SU-DHL-6 (cell line): ENCODE data around the gene WNT4.

Source experiments
- H2AFZ ChIP-seq: fragments of 200-600 bp; sonication (generic); 2 replicates; pipeline ENCODE4 v1.6.1; 2014; ENCODE audit warnings: low read depth, mild to moderate bottlenecking, moderate library complexity, mixed read lengths, antibody characterized with exemption, low read length; ENCODE audit not compliant: severe bottlenecking
- H3F3A ChIP-seq: fragments of 200-600 bp; shearing (Covaris generic); 2 replicates; pipeline ENCODE4 v1.6.0; 2016; ENCODE audit warnings: antibody characterized with exemption, mild to moderate bottlenecking; ENCODE audit not compliant: insufficient read depth
- H3K27ac ChIP-seq: fragments of 200-600 bp; sonication (generic); 2 replicates; pipeline ENCODE4 v1.5.1; 2016; ENCODE audit warnings: low read depth, mild to moderate bottlenecking, low read length, moderate library complexity, mixed read lengths
- H3K27me3 ChIP-seq: fragments of 200-600 bp; sonication (generic), shearing (Covaris generic); 2 replicates; pipeline ENCODE4 v1.6.0; 2014; ENCODE audit warnings: mild to moderate bottlenecking, low read length
- H3K36me3 ChIP-seq: fragments of 200-600 bp; sonication (generic); 2 replicates; pipeline ENCODE4 v1.6.1; 2014; ENCODE audit warnings: mild to moderate bottlenecking, low read length, mixed read lengths
- H3K4me2 ChIP-seq: fragments of 300-600, 200-600 bp; shearing (Covaris generic), sonication (generic); 2 replicates; pipeline ENCODE4 v1.6.0; 2014; ENCODE audit warnings: low read length, low read depth, mild to moderate bottlenecking; ENCODE audit not compliant: poor library complexity, severe bottlenecking
- H3K4me3 ChIP-seq: fragments of 200-600 bp; sonication (generic); 2 replicates; pipeline ENCODE4 v1.5.1; 2014; ENCODE audit warnings: antibody characterized with exemption, low read length, mild to moderate bottlenecking, mixed read lengths; ENCODE audit not compliant: insufficient read depth, poor library complexity, severe bottlenecking
- H3K79me2 ChIP-seq: fragments of 200-600 bp; sonication (generic); 2 replicates; pipeline ENCODE4 v1.6.1; 2014; ENCODE audit warnings: mild to moderate bottlenecking, low read length, moderate library complexity; ENCODE audit not compliant: insufficient read depth
- H3K9ac ChIP-seq: fragments of 200-600 bp; sonication (generic); 2 replicates; pipeline ENCODE4 v1.7.0; 2014; ENCODE audit warnings: mild to moderate bottlenecking, low read length
- H3K9me2 ChIP-seq: fragments of 200-600 bp; sonication (generic); replicated peaks from 2 replicates; pipeline ENCODE4 v1.6.1; 2014; ENCODE audit warnings: low read length; ENCODE audit not compliant: insufficient read depth
- H3K9me3 ChIP-seq: fragments of 200-600 bp; sonication (generic); 2 replicates; pipeline ENCODE4 v1.6.1; 2014; ENCODE audit warnings: low read length, mixed read lengths; ENCODE audit not compliant: insufficient read depth
- H4K20me1 ChIP-seq: fragments of 200-600 bp; sonication (generic); 2 replicates; pipeline ENCODE4 v1.6.1; 2014; ENCODE audit warnings: low read depth, mild to moderate bottlenecking, antibody characterized with exemption, low read length, moderate library complexity, mixed read lengths
- EZH2phosphoT487 ChIP-seq: fragments of 200-600 bp; sonication (generic), shearing (Covaris generic); conservative IDR thresholded peaks from 2 replicates; pipeline ENCODE4 v1.6.1; 2018; ENCODE audit warnings: mild to moderate bottlenecking, antibody characterized with exemption, low read length, moderate library complexity, mixed read lengths
- TF ChIP-seq, protein P1 (sequence below): fragments of 200-600 bp; sonication (generic); IDR thresholded peaks from one replicate; pipeline ENCODE4 v1.5.1; 2017; ENCODE audit warnings: antibody characterized with exemption, mild to moderate bottlenecking, low read length, moderate library complexity; ENCODE audit not compliant: insufficient read depth, poor library complexity, severe bottlenecking

Gene WNT4

DNA sequence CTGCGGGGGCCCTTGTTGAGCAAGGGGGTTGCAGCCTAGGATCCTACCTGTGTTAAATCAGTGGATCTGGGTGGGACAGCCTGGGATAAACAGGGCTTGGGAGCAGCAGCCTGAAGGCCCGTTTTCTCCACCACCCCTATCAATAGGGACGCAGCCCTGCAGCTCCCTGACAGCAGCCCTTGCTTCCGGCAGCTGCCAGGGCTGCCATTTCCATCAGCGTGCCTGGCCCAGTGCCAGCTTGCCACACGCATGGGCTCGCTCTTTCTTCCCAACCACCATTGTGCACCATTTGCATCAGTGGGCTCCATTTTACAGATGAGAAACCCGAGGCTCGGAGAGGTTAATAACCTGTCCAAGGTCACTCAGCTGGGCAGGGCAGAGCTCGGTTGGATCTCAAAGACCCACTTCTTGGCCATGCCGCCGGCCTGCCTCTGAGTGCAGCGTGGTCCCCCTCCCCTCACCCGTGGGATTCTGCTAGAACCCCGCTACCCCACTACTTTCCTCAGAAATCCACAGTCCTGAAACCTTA is 3.8 kb downstream of the WNT4 start:
- Histone ChIP-seq H4K20me1 (no peaks in the 10 kb centered on the region), H3K9me2 (no peaks in the 10 kb centered on the region), H3K27ac (no peak overlapping the region), H3K9me3 (no peaks in the 10 kb centered on the region), H3K9ac (no peak overlapping the region), H3K4me3 (no peak overlapping the region), H3K36me3 (no peaks in the 10 kb centered on the region), H3K79me2 (no peaks in the 10 kb centered on the region), H3K4me2 (no peak overlapping the region), H2AFZ (no peak overlapping the region), H3K27me3 (no peaks in the 10 kb centered on the region), H3F3A (no peaks in the 10 kb centered on the region)
- no peak for TF ChIP-seq EZH2phosphoT487
- TF ChIP-seq, protein P1, sequence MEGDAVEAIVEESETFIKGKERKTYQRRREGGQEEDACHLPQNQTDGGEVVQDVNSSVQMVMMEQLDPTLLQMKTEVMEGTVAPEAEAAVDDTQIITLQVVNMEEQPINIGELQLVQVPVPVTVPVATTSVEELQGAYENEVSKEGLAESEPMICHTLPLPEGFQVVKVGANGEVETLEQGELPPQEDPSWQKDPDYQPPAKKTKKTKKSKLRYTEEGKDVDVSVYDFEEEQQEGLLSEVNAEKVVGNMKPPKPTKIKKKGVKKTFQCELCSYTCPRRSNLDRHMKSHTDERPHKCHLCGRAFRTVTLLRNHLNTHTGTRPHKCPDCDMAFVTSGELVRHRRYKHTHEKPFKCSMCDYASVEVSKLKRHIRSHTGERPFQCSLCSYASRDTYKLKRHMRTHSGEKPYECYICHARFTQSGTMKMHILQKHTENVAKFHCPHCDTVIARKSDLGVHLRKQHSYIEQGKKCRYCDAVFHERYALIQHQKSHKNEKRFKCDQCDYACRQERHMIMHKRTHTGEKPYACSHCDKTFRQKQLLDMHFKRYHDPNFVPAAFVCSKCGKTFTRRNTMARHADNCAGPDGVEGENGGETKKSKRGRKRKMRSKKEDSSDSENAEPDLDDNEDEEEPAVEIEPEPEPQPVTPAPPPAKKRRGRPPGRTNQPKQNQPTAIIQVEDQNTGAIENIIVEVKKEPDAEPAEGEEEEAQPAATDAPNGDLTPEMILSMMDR: no peak

DNA sequence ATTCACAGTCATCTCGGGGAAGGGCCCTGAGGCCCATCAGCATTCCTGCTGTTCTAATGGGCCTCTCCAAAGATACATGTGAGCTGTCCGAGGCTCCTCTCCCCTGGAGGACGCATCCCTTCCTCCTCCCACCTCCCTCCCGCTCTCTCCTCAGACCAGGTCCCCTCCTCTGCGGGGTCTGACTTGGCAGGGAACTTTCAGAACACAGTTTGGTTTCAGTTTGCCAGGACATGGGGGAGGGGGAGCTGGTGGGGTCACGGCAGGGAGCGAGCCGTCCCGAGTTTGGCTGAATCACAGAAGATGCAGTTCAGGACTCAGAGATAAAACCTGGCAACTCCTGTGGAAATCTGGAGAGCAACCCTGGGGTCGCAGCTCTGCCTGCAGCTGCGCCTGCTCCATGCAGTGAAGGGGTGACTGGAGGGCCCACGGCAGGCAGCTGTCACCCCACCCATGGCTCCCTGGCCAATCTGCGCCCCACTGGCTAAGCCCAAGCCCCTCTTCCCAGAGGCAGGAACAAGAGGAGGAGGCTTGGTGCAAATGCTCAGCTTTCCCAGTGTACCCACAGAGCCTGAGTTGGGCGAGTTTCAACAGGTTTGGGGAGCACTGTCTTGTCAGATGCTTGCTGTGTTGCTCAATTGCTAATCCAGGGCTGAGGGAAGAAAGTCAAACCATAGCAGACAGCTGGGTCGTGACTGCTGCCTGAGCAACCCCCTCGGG is 5.7 kb downstream of the WNT4 start:
- no peak for TF ChIP-seq EZH2phosphoT487
- TF ChIP-seq, protein P1: no peak
- no peak overlapping the region for H2AFZ ChIP-seq
- H3K4me2 ChIP-seq: no peak overlapping the region
- no peaks in the 10 kb centered on the region for H3K79me2 ChIP-seq
- no peak overlapping the region for H3K27ac ChIP-seq
- no peaks in the 10 kb centered on the region for H3K9me2 ChIP-seq
- H3K9me3 ChIP-seq: no peaks in the 10 kb centered on the region
- no peaks in the 10 kb centered on the region for H4K20me1 ChIP-seq
- H3K9ac ChIP-seq: no peak overlapping the region
- no peaks in the 10 kb centered on the region for H3K27me3 ChIP-seq
- no peak overlapping the region for H3K4me3 ChIP-seq
- H3F3A ChIP-seq: no peaks in the 10 kb centered on the region
- no peaks in the 10 kb centered on the region for H3K36me3 ChIP-seq

DNA sequence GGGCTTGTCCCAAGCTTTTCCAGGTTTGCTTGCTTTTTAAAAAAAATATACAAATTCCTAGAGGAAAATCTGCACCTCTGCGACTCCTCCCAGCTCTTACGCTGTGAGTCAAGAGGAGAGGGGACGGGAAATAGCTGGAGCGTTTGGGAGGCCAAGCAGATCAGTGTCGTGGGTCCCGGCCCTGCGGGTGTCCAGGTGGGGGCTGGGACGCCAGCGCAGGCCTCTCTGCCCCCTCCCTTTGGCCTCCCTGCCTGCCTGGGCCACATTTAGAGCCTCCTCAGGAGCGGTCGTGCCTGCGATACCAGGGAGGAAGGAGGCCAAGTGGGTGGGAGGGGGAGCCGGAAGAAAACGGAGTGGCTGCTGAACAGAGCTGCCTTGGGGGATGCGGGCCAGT is 9.0 kb downstream of the WNT4 start:
- H4K20me1 ChIP-seq: no peaks in the 10 kb centered on the region
- no peak overlapping the region for H3K9ac ChIP-seq
- no peak for TF ChIP-seq EZH2phosphoT487
- TF ChIP-seq, protein P1: no peak
- H3F3A ChIP-seq: no peaks in the 10 kb centered on the region
- no peak overlapping the region for H3K4me2 ChIP-seq
- H3K9me2 ChIP-seq: no peaks in the 10 kb centered on the region
- H3K27me3 ChIP-seq: no peaks in the 10 kb centered on the region
- no peak overlapping the region for H3K4me3 ChIP-seq
- H2AFZ ChIP-seq: no peak overlapping the region
- H3K9me3 ChIP-seq: no peaks in the 10 kb centered on the region
- no peaks in the 10 kb centered on the region for H3K36me3 ChIP-seq
- H3K79me2 ChIP-seq: no peaks in the 10 kb centered on the region
- no peak overlapping the region for H3K27ac ChIP-seq
